Neutrophil (primary cell): ENCODE measurements around the gene GAB1.

ENCODE experiments used
- H3K27ac ChIP-seq: fragments of 200-600 bp; sonication (generic); 2 replicates; pipeline ENCODE4 v1.5.1; 2016; ENCODE audit warnings: mild to moderate bottlenecking, moderate library complexity
- H3K27me3 ChIP-seq: fragments of 200-600 bp; sonication (generic); 2 replicates; pipeline ENCODE4 v1.6.0; 2016; ENCODE audit warnings: mild to moderate bottlenecking
- H3K36me3 ChIP-seq: fragments of 200-600 bp; sonication (generic); 2 replicates; pipeline ENCODE4 v1.5.1; 2017
- H3K4me1 ChIP-seq, 2 experiments: fragments of 200-600 bp in 1 of 2; sonication (generic) in 1 of 2; 1 replicate in 1 of 2; 2 replicates in 1 of 2; pipeline versions ENCODE4 v1.5.1 to v1.6.1; 2013 to 2016; ENCODE audit warnings: low read depth in 1 of 2, low read length in 1 of 2, mild to moderate bottlenecking in 1 of 2, moderate library complexity in 1 of 2; ENCODE audit not compliant: control insufficient read depth in 1 of 2, insufficient read depth in 1 of 2
- H3K4me3 ChIP-seq, 2 experiments: fragments of 200-600 bp in 1 of 2; sonication (generic) in 1 of 2; 1 replicate in 1 of 2; 2 replicates in 1 of 2; pipeline ENCODE4 v1.5.1; 2013 to 2016; ENCODE audit warnings: low read depth in 1 of 2, low read length in 1 of 2, mild to moderate bottlenecking in 1 of 2, moderate library complexity in 1 of 2
- H3K9me3 ChIP-seq: fragments of 200-600 bp; sonication (generic); 2 replicates; pipeline ENCODE4 v1.5.1; 2016
- CTCF ChIP-seq: fragments of 200-600 bp; sonication (generic); IDR thresholded peaks from 2 replicates; pipeline ENCODE4 v1.5.1; 2016; ENCODE audit warnings: antibody characterized with exemption

Gene GAB1

GRCh38 chr4:143374255-143374654 lies 37.6 kb downstream of the GAB1 start:
- Histone ChIP-seq H3K27ac (no peak overlapping the region), H3K27me3 (no peaks in the 10 kb centered on the region), H3K4me1 (peaks cover 10 to 12% of the 10 kb centered on the region in 2 experiments), H3K4me3 (no peak overlapping the region), H3K9me3 (no peaks in the 10 kb centered on the region), H3K36me3 (no peaks in the 10 kb centered on the region)
- TF ChIP-seq CTCF: no peak

- Histone ChIP-seq H3K9me3 (no peaks in the 10 kb centered on the region), H3K4me1 (peaks cover 5 to 7% of the 10 kb centered on the region in 2 experiments), H3K27me3 (no peaks in the 10 kb centered on the region), H3K27ac (no peak overlapping the region), H3K36me3 (no peaks in the 10 kb centered on the region), H3K4me3 (no peak overlapping the region)
- no peak for TF ChIP-seq CTCF
These were observed 38.1 kb downstream of the GAB1 start for GRCh38 chr4:143374771-143375170.

GRCh38 chr4:143375326-143376073 lies 38.8 kb downstream of the GAB1 start:
- Histone ChIP-seq H3K27me3 (no peaks in the 10 kb centered on the region), H3K36me3 (no peaks in the 10 kb centered on the region), H3K27ac (no peak overlapping the region), H3K9me3 (no peaks in the 10 kb centered on the region), H3K4me3 (no peak overlapping the region), H3K4me1 (no peaks in the 10 kb centered on the region)
- no peak for TF ChIP-seq CTCF

GRCh38 chr4:143377611-143378099 lies 41.0 kb downstream of the GAB1 start:
- H3K36me3 ChIP-seq: no peaks in the 10 kb centered on the region
- TF ChIP-seq CTCF: no peak
- H3K27me3 ChIP-seq: no peaks in the 10 kb centered on the region
- no peak overlapping the region for H3K4me3 ChIP-seq
- no peaks in the 10 kb centered on the region for H3K9me3 ChIP-seq
- H3K27ac ChIP-seq: no peak overlapping the region
- H3K4me1 ChIP-seq: no peaks in the 10 kb centered on the region

- H3K4me3 ChIP-seq: no peak overlapping the region
- no peaks in the 10 kb centered on the region for H3K27me3 ChIP-seq
- H3K27ac ChIP-seq: no peak overlapping the region
- TF ChIP-seq CTCF: no peak
- no peaks in the 10 kb centered on the region for H3K36me3 ChIP-seq
- no peaks in the 10 kb centered on the region for H3K9me3 ChIP-seq
- H3K4me1 ChIP-seq: no peaks in the 10 kb centered on the region
These were observed 44.0 kb downstream of the GAB1 start for GRCh38 chr4:143380629-143381028.
